ENCODE results near the gene ICAM4. TPM values are rescaled to one million over a fixed set of nuclear protein-coding genes. Genes with fewer than 3 reads are reported as not detected.

ICAM4 gene
- total and polyA plus RNA-seq, 2 of the 13 experiments (the other 11 are each of a cell fraction or from before 2014, with no cell fraction given) = 2.9 to 4.0 TPM

DNA sequence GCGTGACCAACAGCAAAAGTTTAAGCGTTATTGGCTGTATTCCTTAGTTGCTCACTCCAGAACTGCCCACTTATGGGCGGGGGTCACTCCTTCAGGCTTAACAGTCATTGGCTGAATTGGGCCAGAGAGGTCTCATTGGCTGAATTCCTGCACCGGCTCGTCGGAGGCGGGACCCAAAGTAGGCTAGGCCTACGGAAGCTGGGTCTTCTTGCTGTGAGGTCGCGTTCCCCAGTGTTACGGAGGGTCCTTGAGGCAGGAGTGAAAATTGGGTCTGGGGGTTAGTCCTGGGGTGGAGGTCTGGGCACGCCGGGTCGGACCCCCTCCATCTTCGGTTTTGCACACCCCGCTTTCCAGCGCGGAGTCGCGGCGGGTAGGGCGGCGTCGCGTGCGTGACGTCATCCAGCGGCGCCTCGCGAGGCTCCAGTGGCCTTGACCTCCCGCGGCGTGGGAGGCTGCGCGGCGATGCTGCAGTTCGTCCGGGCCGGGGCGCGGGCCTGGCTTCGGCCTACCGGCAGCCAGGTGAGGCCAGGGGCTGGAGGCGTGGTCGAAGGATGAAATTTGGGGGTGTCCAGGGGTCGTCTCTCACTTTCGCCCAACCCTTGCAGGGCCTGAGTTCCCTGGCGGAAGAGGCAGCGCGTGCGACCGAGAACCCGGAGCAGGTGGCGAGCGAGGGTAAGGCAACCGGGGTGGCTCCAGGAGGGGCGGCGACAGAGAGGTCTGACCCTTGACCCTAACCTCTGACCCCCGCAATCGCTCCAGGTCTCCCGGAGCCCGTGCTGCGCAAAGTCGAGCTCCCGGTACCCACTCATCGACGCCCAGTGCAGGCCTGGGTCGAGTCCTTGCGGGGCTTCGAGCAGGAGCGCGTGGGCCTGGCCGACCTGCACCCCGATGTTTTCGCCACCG, 34.7 kb upstream of the ICAM4 start, which contains the start of gene MRPL4 (continued):
- TF ChIP-seq TARDBP (CRISPR knock-in tag; IDR thresholded peaks at IDR 0.05) (peak; percentile 93), ZNF652 (CRISPR knock-in tag; IDR thresholded peaks at IDR 0.05; ENCODE audit: borderline replicate concordance, low read depth) (no peak), FLYWCH1 (CRISPR knock-in tag; IDR thresholded peaks at IDR 0.05) (no peak), ZNF501 (CRISPR knock-in tag; IDR thresholded peaks at IDR 0.05) (peak; percentile 93), DPF2 (CRISPR knock-in tag; IDR thresholded peaks at IDR 0.05; ENCODE audit: borderline replicate concordance, low read depth) (no peak), SOX6 (IDR thresholded peaks at IDR 0.05) (no peak), SOX6 (CRISPR knock-in tag; IDR thresholded peaks at IDR 0.05) (no peak), ZNF580 (CRISPR knock-in tag; IDR thresholded peaks at IDR 0.05; ENCODE audit: borderline replicate concordance, low read depth) (peak; percentile 16; the same call in 1 of the 2 replicates), ZIK1 (CRISPR knock-in tag; IDR thresholded peaks at IDR 0.05; ENCODE audit: borderline replicate concordance, low read depth) (peak; percentile 72; the same call in 1 of the 2 replicates), BRF2 (CRISPR knock-in tag; IDR thresholded peaks at IDR 0.05) (peak; percentile 86; the same call in 1 of the 2 replicates), ATF1 (CRISPR knock-in tag; IDR thresholded peaks at IDR 0.05) (peak; percentile 98), ZBTB7A (CRISPR knock-in tag; IDR thresholded peaks at IDR 0.05) (peak; percentile 45; the same call in 1 of the 2 replicates), NONO (IDR thresholded peaks at IDR 0.05) (no peak), NONO (CRISPR knock-in tag; conservative IDR thresholded peaks at IDR 0.05) (peak; percentile 94), ZBTB33 (CRISPR knock-in tag; IDR thresholded peaks at IDR 0.05) (no peak; the same call in 1 of the 2 replicates), ARHGAP35 (CRISPR knock-in tag; IDR thresholded peaks at IDR 0.05; ENCODE audit: borderline replicate concordance) (no peak; the same call in 1 of the 2 replicates), CBX5 (CRISPR knock-in tag; IDR thresholded peaks at IDR 0.05; ENCODE audit: borderline replicate concordance) (peak; percentile 43; the same call in 1 of the 2 replicates), SAFB2 (CRISPR knock-in tag; IDR thresholded peaks at IDR 0.05; ENCODE audit: borderline replicate concordance, low read depth) (peak; percentile 94), KDM2A (CRISPR knock-in tag; IDR thresholded peaks at IDR 0.05; ENCODE audit: borderline replicate concordance, low read depth) (peak; percentile 96), TEAD3 (CRISPR knock-in tag; optimal IDR thresholded peaks at IDR 0.05; ENCODE audit: borderline replicate concordance) (peak; percentile 12), ZBTB10 (CRISPR knock-in tag; IDR thresholded peaks at IDR 0.05; ENCODE audit: borderline replicate concordance) (no peak; the same call in 1 of the 2 replicates)
- TF ChIP-seq, protein P1, sequence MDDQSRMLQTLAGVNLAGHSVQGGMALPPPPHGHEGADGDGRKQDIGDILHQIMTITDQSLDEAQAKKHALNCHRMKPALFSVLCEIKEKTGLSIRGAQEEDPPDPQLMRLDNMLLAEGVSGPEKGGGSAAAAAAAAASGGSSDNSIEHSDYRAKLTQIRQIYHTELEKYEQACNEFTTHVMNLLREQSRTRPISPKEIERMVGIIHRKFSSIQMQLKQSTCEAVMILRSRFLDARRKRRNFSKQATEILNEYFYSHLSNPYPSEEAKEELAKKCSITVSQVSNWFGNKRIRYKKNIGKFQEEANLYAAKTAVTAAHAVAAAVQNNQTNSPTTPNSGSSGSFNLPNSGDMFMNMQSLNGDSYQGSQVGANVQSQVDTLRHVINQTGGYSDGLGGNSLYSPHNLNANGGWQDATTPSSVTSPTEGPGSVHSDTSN (CRISPR knock-in tag; IDR thresholded peaks at IDR 0.05; ENCODE audit: borderline replicate concordance) = no peak
